GM19035 (cell line): ENCODE data around the gene ERC1.
A peak's percentile ranks its signal among the peaks of the same experiment; 100 is the strongest.

Experiments
- ATAC-seq: cut with Tn5 transposase; IDR thresholded peaks from one replicate; pipeline ENCODE4 v1.9.1; 2021; ENCODE audit not compliant: unreplicated experiment

ERC1 gene

GRCh38 chr12:990661-991349 lies at the start of gene ERC1:
Gene ERC1 (plus strand): TSS chr12:991223. CDS start chr12:1027904, 36,681 bp downstream.
- ATAC-seq, result peak; percentile 84

GRCh38 chr12:943051-943450 lies 48.0 kb upstream of the ERC1 start:
- ATAC-seq, result no peak

GRCh38 chr12:944211-944610 lies 46.8 kb upstream of the ERC1 start:
- ATAC-seq, result no peak

GRCh38 chr12:946212-946611 lies 44.8 kb upstream of the ERC1 start:
- ATAC-seq, result no peak

- no peak for ATAC-seq
Measured at GRCh38 chr12:946631-947030, 44.4 kb upstream of the ERC1 start.

- no peak for ATAC-seq
Measured at GRCh38 chr12:948238-948637, 42.8 kb upstream of the ERC1 start.

GRCh38 chr12:949453-950191 lies 41.4 kb upstream of the ERC1 start, which contains the start of gene RAD52:
Gene RAD52 (minus strand): TSS chr12:949694. CDS start chr12:933058, 16,636 bp downstream.
- peak; percentile 84 for ATAC-seq

- no peak for ATAC-seq
Measured at GRCh38 chr12:951176-951575, 39.8 kb upstream of the ERC1 start.

- no peak for ATAC-seq
Measured at GRCh38 chr12:953776-954175, 37.2 kb upstream of the ERC1 start.

GRCh38 chr12:954741-955140 lies 36.3 kb upstream of the ERC1 start:
- ATAC-seq, result no peak

- no peak for ATAC-seq
Measured at GRCh38 chr12:955939-956338, 35.1 kb upstream of the ERC1 start.

- no peak for ATAC-seq
Measured at GRCh38 chr12:958588-959123, 32.4 kb upstream of the ERC1 start.

GRCh38 chr12:966724-967123 lies 24.3 kb upstream of the ERC1 start:
- no peak for ATAC-seq

GRCh38 chr12:967641-968040 lies 23.4 kb upstream of the ERC1 start:
- no peak for ATAC-seq

- ATAC-seq, result no peak
Measured at GRCh38 chr12:968545-968944, 22.5 kb upstream of the ERC1 start.

- ATAC-seq, result no peak
Measured at GRCh38 chr12:969821-970220, 21.2 kb upstream of the ERC1 start.

GRCh38 chr12:971991-972390 lies 19.0 kb upstream of the ERC1 start:
- no peak for ATAC-seq

- ATAC-seq, result no peak
Measured at GRCh38 chr12:974271-974862, 16.7 kb upstream of the ERC1 start.

- ATAC-seq, result no peak
Measured at GRCh38 chr12:976644-977043, 14.4 kb upstream of the ERC1 start.

GRCh38 chr12:977156-977555 lies 13.9 kb upstream of the ERC1 start:
- ATAC-seq, result no peak

- no peak for ATAC-seq
Measured at GRCh38 chr12:979349-979748, 11.7 kb upstream of the ERC1 start.
